ENCODE measurements around the gene MYOZ3. TPM values are rescaled to one million over a fixed set of nuclear protein-coding genes. Genes with fewer than 3 reads are reported as not detected.
A peak's percentile ranks its signal among the peaks of the same experiment; 100 is the strongest.

MYOZ3 gene
- total and polyA plus RNA-seq, 2 experiments from 2014 or later = 0.32 to 0.71 TPM

DNA sequence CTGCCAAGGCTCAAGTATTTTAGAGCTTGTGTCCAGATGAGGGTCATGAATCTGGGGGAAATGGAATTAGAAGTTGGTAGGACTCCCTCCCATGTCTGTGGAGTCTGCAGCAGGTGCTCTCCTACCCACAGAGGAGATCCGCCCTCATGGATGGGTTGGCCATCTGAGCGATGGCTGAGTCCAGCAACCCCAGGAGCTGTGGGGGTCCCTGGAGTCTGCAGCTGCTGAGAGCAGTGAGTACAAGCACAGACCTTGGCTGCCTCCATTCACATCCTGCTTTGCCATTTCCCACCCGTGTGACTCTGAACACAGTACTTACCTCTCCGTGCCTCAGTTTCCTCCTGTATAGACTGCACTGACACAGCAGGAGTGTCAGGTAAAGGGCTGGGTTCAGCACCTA lies 46.4 kb upstream of the MYOZ3 start:
- WGBS, 2 experiments (ENCODE audit: low coverage in 1 of 2, low lambda C conversion rate in 2 of 2, missing lambda C conversion rate in 2 of 2) = 44 to 50% methylated on average over 4 of the region's 4 CpGs
- no peaks in the 10 kb centered on the region for H3K27me3 ChIP-seq (replicated peaks; ENCODE audit: insufficient read depth)
- H2AFZ ChIP-seq = no peak overlapping the region
- no peaks in the 10 kb centered on the region for H3K9me2 ChIP-seq (ENCODE audit: insufficient read depth)
- no peak overlapping the region for H3K27ac ChIP-seq
- in situ Hi-C loops (cut with MboI) = no loop called here
- DNase-seq = no peak
- no peak for TF ChIP-seq EZH2phosphoT487 (IDR thresholded peaks at IDR 0.05; ENCODE audit: insufficient read depth, low read depth)
- TF ChIP-seq EZH2 (IDR thresholded peaks at IDR 0.05; ENCODE audit: insufficient read depth, poor library complexity, severe bottlenecking) = no peak
- no peaks in the 10 kb centered on the region for H3K79me2 ChIP-seq (ENCODE audit: insufficient read depth)
- H3K9me3 ChIP-seq (ENCODE audit: low read depth) = no peaks in the 10 kb centered on the region
- peaks cover 6% of the 10 kb centered on the region; the same call in 1 of the 2 replicates for H3F3A ChIP-seq (ENCODE audit: insufficient read depth)
- H3K4me3 ChIP-seq = no peak overlapping the region
- H4K20me1 ChIP-seq (ENCODE audit: insufficient read depth) = no peaks in the 10 kb centered on the region
- no peaks in the 10 kb centered on the region for H3K36me3 ChIP-seq (ENCODE audit: low read depth)
- H3K4me2 ChIP-seq (ENCODE audit: unreplicated experiment) = peak overlapping the region; percentile 75
- H3K4me1 ChIP-seq (ENCODE audit: insufficient read depth) = peaks cover 21% of the 10 kb centered on the region
- no peak overlapping the region for H3K9ac ChIP-seq

DNA sequence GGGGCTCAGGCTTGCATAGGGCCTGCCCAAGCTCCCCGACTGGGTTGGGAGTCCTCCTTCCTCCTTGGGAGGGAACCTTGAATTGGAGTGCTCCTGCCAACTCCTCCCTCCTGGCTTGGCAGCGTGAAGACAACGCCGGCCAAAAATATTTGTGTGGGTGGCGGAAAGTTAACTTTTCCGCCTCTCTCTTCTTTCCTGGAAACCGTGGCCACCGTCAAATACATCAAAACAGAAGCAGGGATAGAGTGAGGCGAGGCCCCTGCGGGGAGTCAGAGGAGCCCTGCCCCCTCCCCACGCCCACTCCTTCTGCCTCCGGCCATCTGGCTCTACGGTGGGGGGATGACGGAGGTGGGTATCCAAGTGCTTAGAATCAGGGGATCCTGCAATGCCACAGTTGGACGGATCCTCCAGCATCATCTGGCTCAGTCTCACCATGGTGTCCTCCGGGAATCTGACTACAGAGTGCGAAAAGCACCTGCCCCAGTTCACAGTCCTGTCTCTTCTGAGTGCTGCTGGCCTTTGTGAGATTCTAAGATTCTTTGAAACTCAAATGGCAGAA lies 45.8 kb upstream of the MYOZ3 start:
- Histone ChIP-seq H3K4me1 (ENCODE audit: insufficient read depth) (peaks cover 27% of the 10 kb centered on the region), H2AFZ (peak overlapping the region; percentile 28; the same call in 1 of the 2 replicates), H3K9ac (peak overlapping the region; percentile 50), H3K4me3 (no peak overlapping the region), H3F3A (ENCODE audit: insufficient read depth) (peaks cover 12% of the 10 kb centered on the region), H3K9me2 (ENCODE audit: insufficient read depth) (no peaks in the 10 kb centered on the region), H3K27ac (peak overlapping the region; percentile 20), H3K27me3 (replicated peaks; ENCODE audit: insufficient read depth) (no peaks in the 10 kb centered on the region), H3K9me3 (ENCODE audit: low read depth) (no peaks in the 10 kb centered on the region), H4K20me1 (ENCODE audit: insufficient read depth) (no peaks in the 10 kb centered on the region), H3K36me3 (ENCODE audit: low read depth) (no peaks in the 10 kb centered on the region), H3K79me2 (ENCODE audit: insufficient read depth) (no peaks in the 10 kb centered on the region), H3K4me2 (ENCODE audit: unreplicated experiment) (peak overlapping the region; percentile 75)
- 4 to 6% methylated on average over 14 to 17 of the region's 17 CpGs for WGBS, 2 experiments (ENCODE audit: low coverage in 1 of 2, low lambda C conversion rate in 2 of 2, missing lambda C conversion rate in 2 of 2)
- peak; percentile 83 for DNase-seq
- no peak for TF ChIP-seq EZH2 (IDR thresholded peaks at IDR 0.05; ENCODE audit: insufficient read depth, poor library complexity, severe bottlenecking)
- no peak for TF ChIP-seq EZH2phosphoT487 (IDR thresholded peaks at IDR 0.05; ENCODE audit: insufficient read depth, low read depth)
- in situ Hi-C loops (cut with MboI) = no loop called here

DNA sequence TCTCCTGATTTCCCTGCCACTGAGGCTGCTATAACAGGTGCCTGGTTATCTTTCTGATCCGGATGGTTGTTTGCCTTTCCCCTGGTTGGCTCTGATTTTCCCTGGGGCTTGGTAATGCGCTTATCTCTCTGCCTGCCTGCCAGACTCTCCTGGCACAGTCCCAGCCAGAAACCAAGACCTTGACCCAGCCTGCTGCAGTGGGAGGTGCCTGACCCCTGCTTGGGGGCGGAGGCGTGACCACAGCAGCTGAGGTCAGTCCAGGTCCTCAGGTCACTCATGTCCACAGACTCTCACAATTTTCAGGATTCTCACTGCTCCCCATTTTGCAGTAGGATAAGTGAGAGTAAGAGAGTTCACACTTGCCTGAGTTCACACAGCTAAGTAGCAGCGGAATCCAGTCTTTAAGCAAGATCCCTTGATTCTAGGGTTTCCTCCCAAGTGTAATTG lies 45.0 kb upstream of the MYOZ3 start:
- no peak for TF ChIP-seq EZH2phosphoT487 (IDR thresholded peaks at IDR 0.05; ENCODE audit: insufficient read depth, low read depth)
- TF ChIP-seq EZH2 (IDR thresholded peaks at IDR 0.05; ENCODE audit: insufficient read depth, poor library complexity, severe bottlenecking) = no peak
- DNase-seq = no peak
- Histone ChIP-seq H3K27me3 (replicated peaks; ENCODE audit: insufficient read depth) (no peaks in the 10 kb centered on the region), H3K36me3 (ENCODE audit: low read depth) (no peaks in the 10 kb centered on the region), H3K9me2 (ENCODE audit: insufficient read depth) (no peaks in the 10 kb centered on the region), H3K4me2 (ENCODE audit: unreplicated experiment) (no peak overlapping the region), H3K9ac (no peak overlapping the region), H4K20me1 (ENCODE audit: insufficient read depth) (no peaks in the 10 kb centered on the region), H3K4me1 (ENCODE audit: insufficient read depth) (peaks cover 27% of the 10 kb centered on the region), H3F3A (ENCODE audit: insufficient read depth) (peaks cover 17% of the 10 kb centered on the region), H3K9me3 (ENCODE audit: low read depth) (no peaks in the 10 kb centered on the region), H3K79me2 (ENCODE audit: insufficient read depth) (no peaks in the 10 kb centered on the region), H2AFZ (no peak overlapping the region), H3K4me3 (no peak overlapping the region), H3K27ac (no peak overlapping the region)
- WGBS, 2 experiments (ENCODE audit: low coverage in 1 of 2, low lambda C conversion rate in 2 of 2, missing lambda C conversion rate in 2 of 2) = 85 to 89% methylated on average over 5 of the region's 5 CpGs
- in situ Hi-C loops (cut with MboI) = no loop called here

DNA sequence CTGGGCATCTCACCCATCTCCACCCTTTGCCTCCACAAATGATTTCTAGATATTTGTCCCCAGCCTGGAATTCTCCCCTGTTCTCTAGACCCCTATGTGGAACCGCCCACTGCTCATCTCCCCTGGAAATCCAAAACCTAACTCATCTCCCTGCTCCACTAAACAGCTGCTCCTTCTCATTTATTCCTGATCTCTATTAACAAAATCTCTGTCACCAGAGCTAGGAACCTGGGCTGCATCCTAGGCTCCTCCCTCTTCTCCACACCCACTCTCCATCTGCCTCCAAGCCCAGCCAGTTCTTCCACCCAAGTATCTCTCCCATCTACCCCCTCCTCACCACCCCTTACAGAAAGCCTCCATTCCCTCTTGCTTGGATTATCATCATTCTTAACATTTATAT lies 44.5 kb upstream of the MYOZ3 start:
- H3K36me3 ChIP-seq (ENCODE audit: low read depth) = no peaks in the 10 kb centered on the region
- H3K4me2 ChIP-seq (ENCODE audit: unreplicated experiment) = no peak overlapping the region
- no peaks in the 10 kb centered on the region for H4K20me1 ChIP-seq (ENCODE audit: insufficient read depth)
- no peak overlapping the region for H3K9ac ChIP-seq
- H2AFZ ChIP-seq = no peak overlapping the region
- H3K9me2 ChIP-seq (ENCODE audit: insufficient read depth) = no peaks in the 10 kb centered on the region
- TF ChIP-seq EZH2 (IDR thresholded peaks at IDR 0.05; ENCODE audit: insufficient read depth, poor library complexity, severe bottlenecking) = no peak
- TF ChIP-seq EZH2phosphoT487 (IDR thresholded peaks at IDR 0.05; ENCODE audit: insufficient read depth, low read depth) = no peak
- H3F3A ChIP-seq (ENCODE audit: insufficient read depth) = peaks cover 17% of the 10 kb centered on the region
- DNase-seq = no peak
- H3K4me1 ChIP-seq (ENCODE audit: insufficient read depth) = peaks cover 27% of the 10 kb centered on the region
- H3K27ac ChIP-seq = no peak overlapping the region
- no peaks in the 10 kb centered on the region for H3K79me2 ChIP-seq (ENCODE audit: insufficient read depth)
- no peak overlapping the region for H3K4me3 ChIP-seq
- in situ Hi-C loops (cut with MboI) = no loop called here
- WGBS, 2 experiments (ENCODE audit: low coverage in 1 of 2, low lambda C conversion rate in 2 of 2, missing lambda C conversion rate in 2 of 2) = 97 to 100% methylated on average over 1 of the region's 1 CpG
- H3K27me3 ChIP-seq (replicated peaks; ENCODE audit: insufficient read depth) = no peaks in the 10 kb centered on the region
- no peaks in the 10 kb centered on the region for H3K9me3 ChIP-seq (ENCODE audit: low read depth)
